DOHH2 (cell line): ENCODE results near the gene PAMR1.

Experiments used
- H3F3A ChIP-seq: fragments of 200-600 bp; sonication (generic), shearing (Covaris generic); 2 replicates; pipeline ENCODE4 v1.6.0; 2016; ENCODE audit warnings: antibody characterized with exemption, mild to moderate bottlenecking; ENCODE audit not compliant: control insufficient read depth, insufficient read depth
- H3K27ac ChIP-seq: fragments of 200-600 bp; sonication (generic); 2 replicates; pipeline ENCODE4 v1.5.1; 2014; ENCODE audit warnings: low read depth, mild to moderate bottlenecking, low read length, moderate library complexity
- H3K27me3 ChIP-seq: fragments of 200-600 bp; sonication (generic); 2 replicates; pipeline ENCODE4 v1.6.1; 2014; ENCODE audit warnings: mild to moderate bottlenecking, low read length, mixed read lengths; ENCODE audit not compliant: control insufficient read depth
- H3K36me3 ChIP-seq: fragments of 200-600 bp; sonication (generic); 2 replicates; pipeline ENCODE4 v1.6.1; 2014; ENCODE audit warnings: mild to moderate bottlenecking, low read length, moderate library complexity, mixed read lengths; ENCODE audit not compliant: control insufficient read depth
- H3K4me1 ChIP-seq: fragments of 200-600 bp; sonication (generic); 2 replicates; pipeline ENCODE4 v1.6.1; 2014; ENCODE audit warnings: mild to moderate bottlenecking, low read length, mixed read lengths; ENCODE audit not compliant: control insufficient read depth
- H3K4me2 ChIP-seq: fragments of 200-600 bp; sonication (generic); 2 replicates; pipeline ENCODE4 v1.6.0; 2014; ENCODE audit warnings: mild to moderate bottlenecking, low read length, moderate library complexity
- H3K4me3 ChIP-seq: fragments of 200-600 bp; sonication (generic); 2 replicates; pipeline ENCODE4 v1.5.1; 2014; ENCODE audit warnings: mild to moderate bottlenecking, low read length, mixed read lengths
- H3K79me2 ChIP-seq: fragments of 200-600 bp; sonication (generic); 2 replicates; pipeline ENCODE4 v1.6.1; 2014; ENCODE audit warnings: mild to moderate bottlenecking, low read length, mixed read lengths; ENCODE audit not compliant: control insufficient read depth
- H3K9me2 ChIP-seq: fragments of 200-600 bp; sonication (generic); replicated peaks from 2 replicates; pipeline ENCODE4 v1.6.1; 2014; ENCODE audit warnings: mild to moderate bottlenecking, low read length, mixed read lengths; ENCODE audit not compliant: control insufficient read depth
- H3K9me3 ChIP-seq: fragments of 200-600 bp; sonication (generic); 2 replicates; pipeline ENCODE4 v1.6.1; 2014; ENCODE audit warnings: antibody characterized with exemption, low read length, mixed read lengths; ENCODE audit not compliant: control insufficient read depth, insufficient read depth
- H4K20me1 ChIP-seq: fragments of 200-600 bp; sonication (generic); 2 replicates; pipeline ENCODE4 v1.6.0; 2014; ENCODE audit warnings: low read depth, mild to moderate bottlenecking, antibody characterized with exemption, low read length, moderate library complexity; ENCODE audit not compliant: control insufficient read depth, insufficient read depth
- CTCF ChIP-seq: fragments of 200-600 bp; sonication (generic); IDR thresholded peaks from one replicate; pipeline ENCODE4 v1.5.1; 2014; ENCODE audit warnings: antibody characterized with exemption, mild to moderate bottlenecking, low read depth, low read length; ENCODE audit not compliant: poor library complexity, severe bottlenecking
- EZH2phosphoT487 ChIP-seq: fragments of 200-600 bp; sonication (generic); IDR thresholded peaks from 2 replicates; pipeline ENCODE4 v1.6.1; 2017; ENCODE audit warnings: borderline replicate concordance, mild to moderate bottlenecking, antibody characterized with exemption, low read length, moderate library complexity, mixed read lengths

Gene PAMR1

GRCh38 chr11:35403765-35404387 lies 121.5 kb downstream of the PAMR1 start:
- Histone ChIP-seq H4K20me1 (no peaks in the 10 kb centered on the region), H3K27ac (no peak overlapping the region), H3K9me2 (no peaks in the 10 kb centered on the region), H3K79me2 (no peaks in the 10 kb centered on the region), H3K27me3 (peaks cover 5% of the 10 kb centered on the region; the same call in 1 of the 2 replicates), H3K9me3 (no peaks in the 10 kb centered on the region), H3K36me3 (no peaks in the 10 kb centered on the region), H3F3A (no peaks in the 10 kb centered on the region), H3K4me1 (no peaks in the 10 kb centered on the region), H3K4me2 (no peak overlapping the region), H3K4me3 (no peak overlapping the region)
- TF ChIP-seq CTCF (no peak), EZH2phosphoT487 (no peak)

- Histone ChIP-seq H3K4me3 (no peak overlapping the region), H4K20me1 (no peaks in the 10 kb centered on the region), H3K4me2 (no peak overlapping the region), H3K79me2 (no peaks in the 10 kb centered on the region), H3F3A (no peaks in the 10 kb centered on the region), H3K27ac (no peak overlapping the region), H3K9me3 (no peaks in the 10 kb centered on the region), H3K4me1 (no peaks in the 10 kb centered on the region), H3K9me2 (no peaks in the 10 kb centered on the region), H3K36me3 (no peaks in the 10 kb centered on the region), H3K27me3 (peaks cover 5% of the 10 kb centered on the region; the same call in 1 of the 2 replicates)
- TF ChIP-seq EZH2phosphoT487 (no peak), CTCF (no peak)
Observed at GRCh38 chr11:35402751-35403660, 122.4 kb downstream of the PAMR1 start.

- H3F3A ChIP-seq: no peaks in the 10 kb centered on the region
- no peaks in the 10 kb centered on the region for H3K36me3 ChIP-seq
- TF ChIP-seq CTCF: no peak
- no peak for TF ChIP-seq EZH2phosphoT487
- no peaks in the 10 kb centered on the region; the same call in 1 of the 2 replicates for H3K27me3 ChIP-seq
- H3K4me3 ChIP-seq: no peak overlapping the region
- no peaks in the 10 kb centered on the region for H3K4me1 ChIP-seq
- no peaks in the 10 kb centered on the region for H4K20me1 ChIP-seq
- H3K9me2 ChIP-seq: no peaks in the 10 kb centered on the region
- H3K4me2 ChIP-seq: no peak overlapping the region
- H3K27ac ChIP-seq: no peak overlapping the region
- H3K79me2 ChIP-seq: no peaks in the 10 kb centered on the region
- H3K9me3 ChIP-seq: no peaks in the 10 kb centered on the region
Observed at GRCh38 chr11:35398881-35399280, 126.5 kb downstream of the PAMR1 start.
